HL-60 (cell line): ENCODE measurements around the gene SERTAD1.

Source experiments
- POLR2AphosphoS5 ChIP-seq: IDR thresholded peaks from 2 replicates; pipeline ENCODE4 v1.6.1; 2012; ENCODE audit warnings: low read depth
- SPI1 ChIP-seq: IDR thresholded peaks from 2 replicates; pipeline ENCODE4 v1.6.1; 2012; ENCODE audit warnings: low read depth, mild to moderate bottlenecking, borderline replicate concordance
- TF ChIP-seq, protein P1 (sequence below): IDR thresholded peaks from one replicate; pipeline ENCODE4 v1.5.1; 2011; ENCODE audit warnings: low read length, control low read depth, inconsistent platforms; ENCODE audit not compliant: insufficient read depth
- TF ChIP-seq, protein P2 (sequence below): IDR thresholded peaks from 2 replicates; pipeline ENCODE4 v1.6.1; 2012; ENCODE audit warnings: low read depth; ENCODE audit not compliant: insufficient replicate concordance

DNA sequence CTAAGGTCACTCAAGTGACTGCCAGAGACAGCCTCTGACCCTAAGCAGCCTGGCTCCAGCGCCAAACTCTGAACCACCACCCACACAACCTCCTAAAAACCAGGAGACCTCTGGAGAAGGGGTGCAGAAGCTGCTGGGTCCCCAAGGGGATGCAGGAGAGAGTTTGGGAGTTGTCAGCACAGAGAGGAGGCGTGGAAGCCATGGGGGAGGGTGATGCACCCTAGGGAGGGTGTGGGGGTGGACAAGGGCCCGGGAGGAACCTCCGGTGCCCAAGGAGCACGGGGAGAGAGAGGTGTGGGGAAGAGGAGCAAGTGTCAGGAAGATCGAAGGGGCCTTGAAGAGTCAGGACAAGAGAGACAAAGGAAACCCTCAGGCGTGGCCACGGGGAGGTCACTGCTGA is 33.7 kb downstream of the SERTAD1 start:
- TF ChIP-seq, protein P1, sequence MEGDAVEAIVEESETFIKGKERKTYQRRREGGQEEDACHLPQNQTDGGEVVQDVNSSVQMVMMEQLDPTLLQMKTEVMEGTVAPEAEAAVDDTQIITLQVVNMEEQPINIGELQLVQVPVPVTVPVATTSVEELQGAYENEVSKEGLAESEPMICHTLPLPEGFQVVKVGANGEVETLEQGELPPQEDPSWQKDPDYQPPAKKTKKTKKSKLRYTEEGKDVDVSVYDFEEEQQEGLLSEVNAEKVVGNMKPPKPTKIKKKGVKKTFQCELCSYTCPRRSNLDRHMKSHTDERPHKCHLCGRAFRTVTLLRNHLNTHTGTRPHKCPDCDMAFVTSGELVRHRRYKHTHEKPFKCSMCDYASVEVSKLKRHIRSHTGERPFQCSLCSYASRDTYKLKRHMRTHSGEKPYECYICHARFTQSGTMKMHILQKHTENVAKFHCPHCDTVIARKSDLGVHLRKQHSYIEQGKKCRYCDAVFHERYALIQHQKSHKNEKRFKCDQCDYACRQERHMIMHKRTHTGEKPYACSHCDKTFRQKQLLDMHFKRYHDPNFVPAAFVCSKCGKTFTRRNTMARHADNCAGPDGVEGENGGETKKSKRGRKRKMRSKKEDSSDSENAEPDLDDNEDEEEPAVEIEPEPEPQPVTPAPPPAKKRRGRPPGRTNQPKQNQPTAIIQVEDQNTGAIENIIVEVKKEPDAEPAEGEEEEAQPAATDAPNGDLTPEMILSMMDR, result no peak
- TF ChIP-seq, protein P2, sequence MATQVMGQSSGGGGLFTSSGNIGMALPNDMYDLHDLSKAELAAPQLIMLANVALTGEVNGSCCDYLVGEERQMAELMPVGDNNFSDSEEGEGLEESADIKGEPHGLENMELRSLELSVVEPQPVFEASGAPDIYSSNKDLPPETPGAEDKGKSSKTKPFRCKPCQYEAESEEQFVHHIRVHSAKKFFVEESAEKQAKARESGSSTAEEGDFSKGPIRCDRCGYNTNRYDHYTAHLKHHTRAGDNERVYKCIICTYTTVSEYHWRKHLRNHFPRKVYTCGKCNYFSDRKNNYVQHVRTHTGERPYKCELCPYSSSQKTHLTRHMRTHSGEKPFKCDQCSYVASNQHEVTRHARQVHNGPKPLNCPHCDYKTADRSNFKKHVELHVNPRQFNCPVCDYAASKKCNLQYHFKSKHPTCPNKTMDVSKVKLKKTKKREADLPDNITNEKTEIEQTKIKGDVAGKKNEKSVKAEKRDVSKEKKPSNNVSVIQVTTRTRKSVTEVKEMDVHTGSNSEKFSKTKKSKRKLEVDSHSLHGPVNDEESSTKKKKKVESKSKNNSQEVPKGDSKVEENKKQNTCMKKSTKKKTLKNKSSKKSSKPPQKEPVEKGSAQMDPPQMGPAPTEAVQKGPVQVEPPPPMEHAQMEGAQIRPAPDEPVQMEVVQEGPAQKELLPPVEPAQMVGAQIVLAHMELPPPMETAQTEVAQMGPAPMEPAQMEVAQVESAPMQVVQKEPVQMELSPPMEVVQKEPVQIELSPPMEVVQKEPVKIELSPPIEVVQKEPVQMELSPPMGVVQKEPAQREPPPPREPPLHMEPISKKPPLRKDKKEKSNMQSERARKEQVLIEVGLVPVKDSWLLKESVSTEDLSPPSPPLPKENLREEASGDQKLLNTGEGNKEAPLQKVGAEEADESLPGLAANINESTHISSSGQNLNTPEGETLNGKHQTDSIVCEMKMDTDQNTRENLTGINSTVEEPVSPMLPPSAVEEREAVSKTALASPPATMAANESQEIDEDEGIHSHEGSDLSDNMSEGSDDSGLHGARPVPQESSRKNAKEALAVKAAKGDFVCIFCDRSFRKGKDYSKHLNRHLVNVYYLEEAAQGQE, result no peak
- TF ChIP-seq POLR2AphosphoS5, result no peak
- no peak for TF ChIP-seq SPI1
